GM19193 (cell line): ENCODE results near the gene ANAPC2.
A peak's percentile ranks its signal among the peaks of the same experiment; 100 is the strongest.

Experiments used
- POLR2A ChIP-seq: IDR thresholded peaks from 4 replicates; pipeline ENCODE4 v1.6.1; 2011; ENCODE audit not compliant: insufficient read depth, insufficient read length; ENCODE audit errors: extremely low read depth

Gene ANAPC2

DNA sequence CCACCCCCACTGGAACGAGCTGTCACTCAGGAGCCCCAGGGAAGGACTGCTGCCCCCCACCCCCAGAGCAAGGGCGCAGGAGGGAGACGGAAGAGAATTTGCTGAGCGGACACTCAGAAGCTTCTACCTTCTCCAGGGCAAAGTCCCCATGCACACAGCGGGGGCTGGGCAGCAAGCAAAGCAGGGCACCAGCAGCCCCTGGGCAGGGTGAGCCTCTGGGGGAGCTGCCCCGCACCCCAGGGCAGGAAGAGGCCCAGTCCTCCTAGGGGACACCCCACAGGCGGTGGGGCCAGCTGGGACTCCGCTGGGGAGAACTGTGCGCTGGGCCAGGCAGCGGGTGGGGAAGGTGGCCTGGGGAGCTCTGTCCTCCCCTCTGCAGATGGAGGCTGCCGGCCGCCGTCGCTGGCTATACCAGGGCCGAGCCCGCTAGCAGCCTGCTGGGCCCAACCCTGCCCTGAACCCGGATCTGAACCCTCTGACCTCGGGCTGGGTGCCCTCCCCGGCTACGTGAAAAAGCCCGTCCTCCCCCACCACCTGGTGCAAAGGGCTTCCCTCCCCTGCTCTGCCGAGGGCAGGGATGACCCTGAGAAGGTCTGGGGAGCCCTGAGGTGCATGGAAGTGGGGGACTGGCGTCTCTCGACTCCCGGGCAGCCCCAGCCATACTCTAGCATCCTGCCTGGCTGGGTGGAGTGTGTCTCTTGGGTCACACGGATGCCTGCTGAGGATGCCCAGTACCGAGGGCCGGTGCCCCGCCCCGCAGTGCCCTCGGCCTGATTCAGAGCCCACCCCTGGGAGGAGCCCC is 41.7 kb upstream of the ANAPC2 start:
- TF ChIP-seq POLR2A: no peak

GRCh38 chr9:137228968-137229896 is 40.9 kb upstream of the ANAPC2 start:
- TF ChIP-seq POLR2A: no peak

- TF ChIP-seq POLR2A: no peak
Measured at GRCh38 chr9:137228506-137228967, 40.2 kb upstream of the ANAPC2 start.

- TF ChIP-seq POLR2A: no peak
Measured at GRCh38 chr9:137227853-137228505, 39.6 kb upstream of the ANAPC2 start.

GRCh38 chr9:137227054-137227852 is 38.9 kb upstream of the ANAPC2 start, which contains the start of gene RNF224:
TSS of gene RNF224 (plus strand) at chr9:137227502. CDS start at chr9:137228336, 834 bp downstream.
- no peak for TF ChIP-seq POLR2A

DNA sequence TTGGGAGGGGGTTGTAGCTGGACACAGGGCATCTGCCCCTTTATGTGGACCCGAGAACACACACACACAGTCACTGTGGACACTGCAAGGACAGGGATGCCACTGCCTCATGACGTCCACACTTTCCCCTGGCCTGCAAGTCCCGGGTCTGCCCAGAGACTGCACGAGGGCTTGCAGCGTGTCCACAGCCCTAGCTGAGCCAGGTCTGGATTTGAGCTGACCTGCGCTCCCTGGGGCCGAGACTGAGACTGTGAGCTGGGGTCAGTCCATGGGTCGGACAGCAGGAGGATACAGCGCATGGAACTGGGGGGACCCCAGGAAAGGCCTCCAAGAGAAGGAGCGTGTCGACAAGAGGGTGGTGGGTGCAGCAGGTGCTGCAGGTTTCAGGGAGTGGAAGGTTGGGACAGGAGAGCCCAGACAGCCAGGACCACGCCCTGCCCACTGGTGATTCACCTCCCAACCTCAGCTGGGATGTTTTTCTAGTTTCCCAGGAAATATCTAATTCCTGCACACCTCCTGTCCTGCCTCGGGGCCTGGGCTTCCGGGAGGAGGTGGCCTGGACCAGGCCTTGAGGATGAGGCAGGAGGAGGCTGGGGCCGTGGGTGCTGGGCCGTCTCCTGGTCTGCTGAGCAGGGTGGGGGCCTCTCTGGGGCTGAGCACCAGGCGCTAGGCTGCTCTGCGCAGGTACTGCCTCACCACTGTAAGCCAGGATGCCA is 38.1 kb upstream of the ANAPC2 start:
- TF ChIP-seq POLR2A: no peak

- no peak for TF ChIP-seq POLR2A
Measured at GRCh38 chr9:137225699-137226331, 37.5 kb upstream of the ANAPC2 start.

- no peak for TF ChIP-seq POLR2A
Measured at GRCh38 chr9:137224830-137225694, 36.7 kb upstream of the ANAPC2 start, which contains the start of gene CYSRT1. TSS of gene CYSRT1 (plus strand) at chr9:137225174. CDS start at chr9:137225622, 448 bp downstream.

GRCh38 chr9:137223078-137223970 is 35.0 kb upstream of the ANAPC2 start:
- peak; percentile 83 for TF ChIP-seq POLR2A

DNA sequence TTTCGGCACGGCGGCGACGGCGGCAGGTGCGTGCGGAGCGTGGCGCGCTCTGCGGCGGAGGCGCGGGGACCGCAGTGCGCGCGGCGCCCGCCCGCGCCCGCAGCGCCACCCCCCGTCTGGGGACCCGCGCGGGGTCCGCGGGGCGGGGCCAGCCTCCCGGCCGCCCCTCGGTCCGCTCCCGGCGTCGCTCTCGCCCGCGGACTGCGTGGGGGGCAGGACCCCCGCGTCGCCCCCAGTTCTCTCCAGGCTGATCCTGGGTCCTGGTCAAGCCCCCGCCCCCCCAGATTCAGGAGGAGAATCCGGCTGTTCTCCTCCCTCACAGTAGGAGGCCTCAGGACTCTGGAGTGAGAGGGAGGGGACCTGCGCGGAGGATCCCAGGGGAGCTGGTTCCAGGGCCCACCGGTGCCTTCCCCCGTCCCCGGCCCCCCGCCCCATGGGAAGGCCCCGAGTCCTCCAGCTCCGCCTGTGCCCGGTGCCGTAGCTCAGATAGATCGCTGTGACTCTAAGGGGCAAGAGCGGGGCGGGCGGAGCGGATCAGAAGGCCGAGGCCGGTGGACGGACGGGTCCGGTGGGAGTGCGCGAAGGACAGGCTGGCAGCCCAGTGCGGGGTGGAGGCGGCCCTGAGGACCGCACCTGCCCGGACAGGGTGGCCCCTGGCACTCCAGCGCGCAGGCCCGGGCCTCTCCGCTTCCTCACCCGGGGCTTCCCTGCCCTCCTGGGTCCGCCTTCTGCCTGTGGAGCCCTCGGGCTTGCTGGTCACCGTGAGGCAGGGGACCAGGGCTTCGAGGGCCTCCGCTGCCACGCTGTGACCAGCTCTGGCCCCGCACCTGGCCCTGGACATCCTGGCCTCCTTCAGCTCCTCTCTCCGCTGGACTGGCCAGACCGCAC is 34.1 kb upstream of the ANAPC2 start, which contains the start of gene RNF208:
TSS of gene RNF208 (minus strand) at position 51 of the 888 bp plus-strand sequence. CDS start 1,028 bp downstream, outside the sequence.
- no peak for TF ChIP-seq POLR2A
